A673 (cell line): Measurements from ENCODE around the gene ARHGAP4. TPM values are rescaled to one million over a fixed set of nuclear protein-coding genes. Genes with fewer than 3 reads are reported as not detected.

Experiments
- BruUV-seq: library from RNA; stranded (reverse); fragments of 400-500 nt; replicated peaks from 2 replicates; lab custom pipeline; 2021; lab: Mats Ljungman, UMichigan
- CTCF ChIA-PET: fragments of 300-600 bp; sonication (Branson Sonifier 250); formaldehyde crosslinking; loops from one replicate; lab custom pipeline; 2022; ENCODE audit warnings: antibody characterized with exemption; lab: Charles Lee
- POLR2A ChIA-PET: fragments of 300-600 bp; sonication (Branson Sonifier 250); formaldehyde crosslinking; loops from one replicate; lab custom pipeline; 2022; ENCODE audit warnings: antibody characterized with exemption; ENCODE audit not compliant: low non-redundant PET; lab: Charles Lee
- DNase-seq: peaks from one replicate; pipeline ENCODE4 v3.0.0-alpha.2; 2015; ENCODE audit warnings: low spot score
- H3K27ac ChIP-seq: fragments of 200-600 bp; sonication (generic); 2 replicates; pipeline ENCODE4 v1.5.1; 2016; ENCODE audit warnings: mixed run types, low read depth, mild to moderate bottlenecking, mixed read lengths, antibody characterized with exemption, low read length; ENCODE audit not compliant: poor library complexity, severe bottlenecking
- H3K27me3 ChIP-seq: fragments of 200-600 bp; sonication (generic); replicated peaks from 2 replicates; pipeline ENCODE4 v1.6.1; 2017; ENCODE audit warnings: mixed run types, low read depth, mild to moderate bottlenecking, mixed read lengths, antibody characterized with exemption, low read length; ENCODE audit not compliant: insufficient read depth, poor library complexity
- H3K36me3 ChIP-seq: fragments of 200-600 bp; sonication (generic); 2 replicates; pipeline ENCODE4 v1.6.1; 2016; ENCODE audit warnings: mixed run types, mild to moderate bottlenecking, mixed read lengths, antibody characterized with exemption, low read length; ENCODE audit not compliant: insufficient read depth, poor library complexity, severe bottlenecking
- H3K4me1 ChIP-seq: fragments of 200-600 bp; sonication (generic); 2 replicates; pipeline ENCODE4 v1.6.1; 2017; ENCODE audit warnings: mixed run types, mild to moderate bottlenecking, mixed read lengths, antibody characterized with exemption, low read length; ENCODE audit not compliant: insufficient read depth, poor library complexity, severe bottlenecking
- H3K4me3 ChIP-seq: fragments of 200-600 bp; sonication (generic); 2 replicates; pipeline ENCODE4 v1.5.1; 2016; ENCODE audit warnings: low read depth, mixed run types, mild to moderate bottlenecking, mixed read lengths, low read length; ENCODE audit not compliant: poor library complexity, severe bottlenecking
- H3K9me3 ChIP-seq: fragments of 200-600 bp; sonication (generic); 2 replicates; pipeline ENCODE4 v1.6.1; 2016; ENCODE audit warnings: mixed run types, low read depth, mild to moderate bottlenecking, mixed read lengths, antibody characterized with exemption, low read length; ENCODE audit not compliant: poor library complexity, severe bottlenecking
- CTCF ChIP-seq: fragments of 300-800, 200-600 bp; sonication (generic); conservative IDR thresholded peaks from 2 replicates; pipeline ENCODE4 v1.5.1; 2017; ENCODE audit warnings: low read depth, mild to moderate bottlenecking, antibody characterized with exemption, low read length, moderate library complexity, mixed read lengths
- EZH2 ChIP-seq: fragments of 200-600 bp; sonication (generic); IDR thresholded peaks from 2 replicates; pipeline ENCODE4 v1.6.1; 2017; ENCODE audit warnings: borderline replicate concordance, low read depth, mild to moderate bottlenecking, mixed read lengths, antibody characterized with exemption, low read length; ENCODE audit not compliant: poor library complexity, severe bottlenecking
- intact Hi-C: fragments of 100-400 bp; cut with micrococcal nuclease; formaldehyde crosslinking; loops from one replicate; pipeline ENCODE4 v1.10.0; 2022; ENCODE audit not compliant: unreplicated experiment
- total RNA-seq: library from RNA; stranded (reverse); gene quantifications from 2 replicates; pipeline ENCODE4 v1.2.3, GENCODE V29; 2021

Gene ARHGAP4
- total RNA-seq, 1 experiment from 2014 or later: 43.0 TPM

GRCh38 chrX:153907456-153907855 is 18.6 kb downstream of the ARHGAP4 start:
- Histone ChIP-seq H3K27me3 (no peaks in the 10 kb centered on the region), H3K4me1 (no peaks in the 10 kb centered on the region), H3K36me3 (no peaks in the 10 kb centered on the region), H3K27ac (no peak overlapping the region), H3K4me3 (no peak overlapping the region), H3K9me3 (no peaks in the 10 kb centered on the region)
- intact Hi-C loops: no loop called here
- CTCF ChIA-PET: no interaction called here
- POLR2A ChIA-PET: no interaction called here
- no TSS peak for BruUV-seq
- TF ChIP-seq CTCF: no peak
- no peak for TF ChIP-seq EZH2
- DNase-seq: no peak

DNA sequence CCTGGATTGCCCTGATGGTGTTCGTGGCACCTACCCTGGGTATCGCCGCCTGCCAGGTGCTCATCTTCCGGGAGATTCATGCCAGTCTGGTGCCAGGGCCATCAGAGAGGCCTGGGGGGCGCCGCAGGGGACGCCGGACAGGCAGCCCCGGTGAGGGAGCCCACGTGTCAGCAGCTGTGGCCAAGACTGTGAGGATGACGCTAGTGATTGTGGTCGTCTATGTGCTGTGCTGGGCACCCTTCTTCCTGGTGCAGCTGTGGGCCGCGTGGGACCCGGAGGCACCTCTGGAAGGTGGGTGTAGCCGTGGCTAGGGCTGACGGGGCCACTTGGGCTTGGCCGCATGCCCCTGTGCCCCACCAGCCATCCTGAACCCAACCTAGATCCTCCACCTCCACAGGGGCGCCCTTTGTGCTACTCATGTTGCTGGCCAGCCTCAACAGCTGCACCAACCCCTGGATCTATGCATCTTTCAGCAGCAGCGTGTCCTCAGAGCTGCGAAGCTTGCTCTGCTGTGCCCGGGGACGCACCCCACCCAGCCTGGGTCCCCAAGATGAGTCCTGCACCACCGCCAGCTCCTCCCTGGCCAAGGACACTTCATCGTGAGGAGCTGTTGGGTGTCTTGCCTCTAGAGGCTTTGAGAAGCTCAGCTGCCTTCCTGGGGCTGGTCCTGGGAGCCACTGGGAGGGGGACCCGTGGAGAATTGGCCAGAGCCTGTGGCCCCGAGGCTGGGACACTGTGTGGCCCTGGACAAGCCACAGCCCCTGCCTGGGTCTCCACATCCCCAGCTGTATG is 19.7 kb downstream of the ARHGAP4 start:
- POLR2A ChIA-PET: no interaction called here
- Histone ChIP-seq H3K4me3 (no peak overlapping the region), H3K27ac (no peak overlapping the region), H3K4me1 (no peaks in the 10 kb centered on the region), H3K36me3 (no peaks in the 10 kb centered on the region), H3K9me3 (no peaks in the 10 kb centered on the region), H3K27me3 (no peaks in the 10 kb centered on the region)
- BruUV-seq: no TSS peak
- no peak for TF ChIP-seq CTCF
- no peak for TF ChIP-seq EZH2
- no peak for DNase-seq
- CTCF ChIA-PET: no interaction called here
- intact Hi-C loops: no loop called here

GRCh38 chrX:153905481-153906095 is 20.5 kb downstream of the ARHGAP4 start:
- intact Hi-C loops: no loop called here
- no peak for DNase-seq
- Histone ChIP-seq H3K9me3 (no peaks in the 10 kb centered on the region), H3K27ac (no peak overlapping the region), H3K4me3 (no peak overlapping the region), H3K36me3 (no peaks in the 10 kb centered on the region), H3K4me1 (no peaks in the 10 kb centered on the region), H3K27me3 (no peaks in the 10 kb centered on the region)
- TF ChIP-seq EZH2: no peak
- CTCF ChIA-PET: no interaction called here
- POLR2A ChIA-PET: no interaction called here
- BruUV-seq: no TSS peak
